ENCODE data around the gene FOXP4. TPM values are rescaled to one million over a fixed set of nuclear protein-coding genes. Genes with fewer than 3 reads are reported as not detected.

The FOXP4 gene
- total and polyA plus RNA-seq, 2 of the 13 experiments (the other 11 are each of a cell fraction or from before 2014, with no cell fraction given): 11.0 to 12.4 TPM

- BruUV-seq (replicated peaks): no TSS peak
- 70% methylated on average over 9 of the region's 31 CpGs for WGBS (ENCODE audit: low lambda C conversion rate)
- peaks cover 18% of the 10 kb centered on the region; the same call in 1 of the 2 replicates for H3K4me1 ChIP-seq (ENCODE audit: insufficient read depth, low read length)
- H3K27me3 ChIP-seq (ENCODE audit: control insufficient read depth in 1 of 2, insufficient read depth in 2 of 2, low read length in 2 of 2): peaks cover 10 to 83% of the 10 kb centered on the region in 2 experiments
- H3K79me2 ChIP-seq (ENCODE audit: insufficient read depth, low read length): no peaks in the 10 kb centered on the region
- no peak overlapping the region for H3K9ac ChIP-seq (ENCODE audit: insufficient read depth, low read depth, low read length)
- no peak for FAIRE-seq
- H3K36me3 ChIP-seq (replicated peaks in 1 of 2; ENCODE audit: control insufficient read depth in 1 of 2, insufficient read depth in 2 of 2, low read length in 2 of 2): no peaks in the 10 kb centered on the region
- no peak for TF ChIP-seq ZZZ3 (CRISPR knock-in tag; IDR thresholded peaks at IDR 0.05; ENCODE audit: borderline replicate concordance)
- no peak for TF ChIP-seq HOXA5 (CRISPR knock-in tag; IDR thresholded peaks at IDR 0.05)
- TF ChIP-seq THAP7 (CRISPR knock-in tag; IDR thresholded peaks at IDR 0.05): no peak
- TF ChIP-seq SCMH1 (CRISPR knock-in tag; IDR thresholded peaks at IDR 0.05; ENCODE audit: borderline replicate concordance): no peak
- TF ChIP-seq TCF12 (IDR thresholded peaks at IDR 0.05): no peak
- no peak for TF ChIP-seq TCF12 (CRISPR knock-in tag; IDR thresholded peaks at IDR 0.05)
- TF ChIP-seq ZNF75D (CRISPR knock-in tag; IDR thresholded peaks at IDR 0.05; ENCODE audit: borderline replicate concordance): no peak
- TF ChIP-seq CENPT (CRISPR knock-in tag; IDR thresholded peaks at IDR 0.05; ENCODE audit: low read depth): no peak
- no peak for TF ChIP-seq MYPOP (CRISPR knock-in tag; IDR thresholded peaks at IDR 0.05)
- no peak for TF ChIP-seq ETS1 (CRISPR knock-in tag; IDR thresholded peaks at IDR 0.05)
- TF ChIP-seq SNAPC2 (CRISPR knock-in tag; IDR thresholded peaks at IDR 0.05): no peak
- TF ChIP-seq ZNF772 (CRISPR knock-in tag; IDR thresholded peaks at IDR 0.05): no peak
- TF ChIP-seq HNRNPK (IDR thresholded peaks at IDR 0.05; ENCODE audit: low read depth, low read length, poor library complexity, severe bottlenecking): no peak
- no peak for TF ChIP-seq TIGD3 (CRISPR knock-in tag; IDR thresholded peaks at IDR 0.05; ENCODE audit: borderline replicate concordance)
- no peak for TF ChIP-seq ARNTL (CRISPR knock-in tag; IDR thresholded peaks at IDR 0.05)
- no peak for TF ChIP-seq ZNF530 (CRISPR knock-in tag; IDR thresholded peaks at IDR 0.05; ENCODE audit: low read depth)
- TF ChIP-seq CREM (IDR thresholded peaks at IDR 0.05): no peak
- TF ChIP-seq CREM (CRISPR knock-in tag; IDR thresholded peaks at IDR 0.05): no peak
- TF ChIP-seq NCOR1 (IDR thresholded peaks at IDR 0.05; ENCODE audit: borderline replicate concordance, low read length): no peak
- TF ChIP-seq MBD4 (IDR thresholded peaks at IDR 0.05; ENCODE audit: borderline replicate concordance, low read length): no peak
- TF ChIP-seq SRF (IDR thresholded peaks at IDR 0.05; ENCODE audit: low read depth, low read length): no peak
- TF ChIP-seq MEF2D (CRISPR knock-in tag; IDR thresholded peaks at IDR 0.05): no peak
- H3K9me3 ChIP-seq (ENCODE audit: low read length): no peaks in the 10 kb centered on the region
- ChIA-PET CTCF (ENCODE audit: low intra/inter-chr PET ratio, low total read pairs) (no interaction called here), POLR2A (no interaction called here)
- intact Hi-C loops (cut with micrococcal nuclease; ENCODE audit: unreplicated experiment): no loop called here
- H4K20me1 ChIP-seq (ENCODE audit: insufficient read depth, low read length): no peaks in the 10 kb centered on the region
- H3K4me2 ChIP-seq (ENCODE audit: low read depth, low read length): no peak overlapping the region
- no peak overlapping the region for H2AFZ ChIP-seq (ENCODE audit: low read length)
- in situ Hi-C loops (cut with HindIII; ENCODE audit: extremely low pct_ligation_motif_present, low pct_unique_long_range_greater_than_20kb): no loop called here
- no peak for DNase-seq (ENCODE audit: low spot score)
- no peak for ATAC-seq
- no peak overlapping the region for H3K27ac ChIP-seq (ENCODE audit: extremely low read length, insufficient read depth, low read length)
- H3K4me3 ChIP-seq (replicated peaks in 1 of 3; ENCODE audit: insufficient read depth in 1 of 3, low read depth in 2 of 3, low read length in 3 of 3): no peak overlapping the region
Observed at GRCh38 chr6:41636833-41637193, 90.6 kb downstream of the FOXP4 start.

Measured in HepG2 (cell line).